GM23338 (cell line): ENCODE results near the gene S1PR3. TPM values are rescaled to one million over a fixed set of nuclear protein-coding genes. Genes with fewer than 3 reads are reported as not detected.
A peak's percentile ranks its signal among the peaks of the same experiment; 100 is the strongest.

Experiments
- ATAC-seq: fragments of 200-7000 bp; cut with Tn5 transposase; 3 replicates; pipeline ENCODE4 v1.9.1; 2020
- DNase-seq: peaks from one replicate; pipeline ENCODE4 v3.0.0-alpha.2; 2015; ENCODE audit warnings: low spot score
- H2AFZ ChIP-seq: fragments of 200-600 bp; sonication (generic); 2 replicates; pipeline ENCODE4 v1.8.0; 2016; ENCODE audit warnings: antibody characterized with exemption, mild to moderate bottlenecking, moderate library complexity
- H3F3A ChIP-seq: fragments of 200-600 bp; sonication (generic); replicated peaks from 2 replicates; pipeline ENCODE4 v1.8.0; 2017; ENCODE audit warnings: antibody characterized with exemption, mixed run types, low read depth
- H3K27ac ChIP-seq: fragments of 200-600 bp; sonication (generic); 2 replicates; pipeline ENCODE4 v1.6.1; 2016; ENCODE audit warnings: low read depth
- H3K27me3 ChIP-seq: fragments of 200-600 bp; sonication (generic); 2 replicates; pipeline ENCODE4 v1.8.0; 2016; ENCODE audit warnings: mild to moderate bottlenecking, mixed run types, moderate library complexity; ENCODE audit not compliant: insufficient read depth
- H3K36me3 ChIP-seq: fragments of 200-600 bp; sonication (generic); 2 replicates; pipeline ENCODE4 v1.8.0; 2016; ENCODE audit warnings: mild to moderate bottlenecking; ENCODE audit not compliant: insufficient read depth
- H3K4me1 ChIP-seq: fragments of 200-600 bp; sonication (generic); 2 replicates; pipeline ENCODE4 v1.8.0; 2016; ENCODE audit warnings: mild to moderate bottlenecking, moderate library complexity; ENCODE audit not compliant: insufficient read depth
- H3K4me2 ChIP-seq: fragments of 200-600 bp; sonication (generic); 2 replicates; pipeline ENCODE4 v1.7.1; 2017; ENCODE audit warnings: mixed run types
- H3K4me3 ChIP-seq: fragments of 200-600 bp; sonication (generic); 2 replicates; pipeline ENCODE4 v1.6.1; 2016; ENCODE audit warnings: mixed run types
- H3K79me2 ChIP-seq: fragments of 200-600 bp; sonication (generic); replicated peaks from 2 replicates; pipeline ENCODE4 v1.8.0; 2017; ENCODE audit warnings: mild to moderate bottlenecking; ENCODE audit not compliant: insufficient read depth
- H3K9me2 ChIP-seq: fragments of 200-600 bp; sonication (generic); 2 replicates; pipeline ENCODE4 v1.8.0; 2017; ENCODE audit not compliant: insufficient read depth
- H4K20me1 ChIP-seq: fragments of 200-600 bp; sonication (generic); replicated peaks from 2 replicates; pipeline ENCODE4 v1.8.0; 2017; ENCODE audit warnings: mild to moderate bottlenecking; ENCODE audit not compliant: insufficient read depth
- H3K27ac Mint-ChIP-seq: 2 replicates; pipeline ENCODE4 v1.8.0; 2020; ENCODE audit warnings: inconsistent platforms, mild to moderate bottlenecking, moderate library complexity, mixed read lengths
- H3K27me3 Mint-ChIP-seq: 3 replicates; pipeline ENCODE4 v1.8.0; 2022; ENCODE audit warnings: low read depth, mild to moderate bottlenecking, moderate library complexity, mixed read lengths, inconsistent platforms; ENCODE audit not compliant: insufficient read depth, poor library complexity
- H3K36me3 Mint-ChIP-seq: 3 replicates; pipeline ENCODE4 v1.8.0; 2021; ENCODE audit warnings: low read depth, mild to moderate bottlenecking, inconsistent platforms, moderate library complexity, mixed read lengths
- H3K4me1 Mint-ChIP-seq: 3 replicates; pipeline ENCODE4 v1.8.0; 2020; ENCODE audit warnings: mild to moderate bottlenecking, inconsistent platforms, mixed read lengths
- H3K4me3 Mint-ChIP-seq: 3 replicates; pipeline ENCODE4 v1.8.0; 2021; ENCODE audit warnings: moderate library complexity, mild to moderate bottlenecking, inconsistent platforms, mixed read lengths
- H3K9me3 Mint-ChIP-seq: 3 replicates; pipeline ENCODE4 v1.8.0; 2020; ENCODE audit warnings: moderate library complexity, mild to moderate bottlenecking, inconsistent platforms, mixed read lengths
- CREB1 ChIP-seq: fragments of 250-450 bp; sonication (Bioruptor Pico); IDR thresholded peaks from 2 replicates; pipeline ENCODE4 v1.5.0; 2020; ENCODE audit warnings: low read depth, mild to moderate bottlenecking, moderate library complexity
- ETS1 ChIP-seq: IDR thresholded peaks from 2 replicates; pipeline ENCODE4 v1.6.1; 2016; ENCODE audit warnings: antibody characterized with exemption
- EZH2 ChIP-seq: fragments of 200-600 bp; sonication (generic); IDR thresholded peaks from one replicate; pipeline ENCODE4 v1.8.0; 2017; ENCODE audit warnings: antibody characterized with exemption, mild to moderate bottlenecking, low read depth; ENCODE audit not compliant: unreplicated experiment
- EZH2phosphoT487 ChIP-seq: fragments of 200-600 bp; sonication (generic); IDR thresholded peaks from one replicate; pipeline ENCODE4 v1.8.1; 2018; ENCODE audit warnings: antibody characterized with exemption; ENCODE audit not compliant: unreplicated experiment
- JUNB ChIP-seq: IDR thresholded peaks from one replicate; pipeline ENCODE4 v1.6.1; 2016; ENCODE audit warnings: antibody characterized with exemption; ENCODE audit not compliant: unreplicated experiment
- NANOG ChIP-seq: IDR thresholded peaks from 2 replicates; pipeline ENCODE4 v1.6.1; 2016; ENCODE audit warnings: antibody characterized with exemption, borderline replicate concordance
- POLR2AphosphoS5 ChIP-seq: IDR thresholded peaks from 2 replicates; pipeline ENCODE4 v1.6.1; 2016; ENCODE audit warnings: antibody characterized with exemption, low read depth
- REST ChIP-seq: IDR thresholded peaks from one replicate; pipeline ENCODE4 v1.6.1; 2018; ENCODE audit warnings: antibody characterized with exemption; ENCODE audit not compliant: unreplicated experiment
- STAT1 ChIP-seq: IDR thresholded peaks from one replicate; pipeline ENCODE4 v1.6.1; 2016; ENCODE audit warnings: antibody characterized with exemption; ENCODE audit not compliant: unreplicated experiment
- ZNF114 ChIP-seq: fragments of 250-450 bp; sonication (Bioruptor Pico); IDR thresholded peaks from 2 replicates; pipeline ENCODE4 v1.5.0; 2020; ENCODE audit warnings: mild to moderate bottlenecking, moderate library complexity
- ZNF331 ChIP-seq: fragments of 250-450 bp; sonication (Bioruptor Pico); IDR thresholded peaks from 2 replicates; pipeline ENCODE4 v1.5.0; 2020; ENCODE audit warnings: low read depth, mild to moderate bottlenecking, moderate library complexity
- ZNF462 ChIP-seq: fragments of 250-450 bp; sonication (Bioruptor Pico); IDR thresholded peaks from 2 replicates; pipeline ENCODE4 v1.5.0; 2020; ENCODE audit warnings: mild to moderate bottlenecking, moderate library complexity
- polyA plus RNA-seq: library from polyadenylated mRNA; unstranded; fragments of >200 nt; fragmentation: Nextera tagmentation; extraction: Ambion mirVana; gene quantifications from 2 replicates; pipeline ENCODE4 v1.2.1, GENCODE V29; 2016
- total RNA-seq: library from RNA; depleted of rRNA; stranded (reverse); fragments of >200 nt; shearing (Covaris generic); gene quantifications from 2 replicates; pipeline ENCODE4 v1.2.3, GENCODE V29; 2014
- TF ChIP-seq, protein P1 (sequence below), 2 experiments: fragments of 200-600 bp in 1 of 2; sonication (generic) in 1 of 2; conservative IDR thresholded peaks; 2 replicates each; pipeline versions ENCODE4 v1.5.1 to v1.6.1; 2016 to 2017; ENCODE audit warnings: antibody characterized with exemption in 2 of 2, low read depth in 2 of 2, mild to moderate bottlenecking in 2 of 2, moderate library complexity in 1 of 2

Gene S1PR3
- total and polyA plus RNA-seq, 2 experiments from 2014 or later: 2.1 to 7.6 TPM

- H4K20me1 ChIP-seq: no peaks in the 10 kb centered on the region
- H3K4me2 ChIP-seq: 0 out of 2 replicates have a peak overlapping the region, but pooled peaks have one; percentile 4
- H3K9me2 ChIP-seq: no peaks in the 10 kb centered on the region
- 0 out of 2 replicates have a peak overlapping the region, but pooled peaks have one; percentile 63 for H2AFZ ChIP-seq
- H3F3A ChIP-seq: no peaks in the 10 kb centered on the region
- H3K79me2 ChIP-seq: no peaks in the 10 kb centered on the region
- no peak overlapping the region for H3K27ac Mint-ChIP-seq
- peaks cover 3% of the 10 kb centered on the region; the same call in 1 of the 3 replicates for H3K9me3 Mint-ChIP-seq
- H3K36me3 Mint-ChIP-seq: no peaks in the 10 kb centered on the region
- H3K36me3 ChIP-seq: no peaks in the 10 kb centered on the region
- peaks cover 8% of the 10 kb centered on the region; the same call in 2 of the 3 replicates for H3K4me1 Mint-ChIP-seq
- DNase-seq (no peak), ATAC-seq (no peak)
- no peak overlapping the region for H3K4me3 ChIP-seq
- peaks cover 6% of the 10 kb centered on the region; the same call in 1 of the 2 replicates for H3K4me1 ChIP-seq
- TF ChIP-seq, protein P1, sequence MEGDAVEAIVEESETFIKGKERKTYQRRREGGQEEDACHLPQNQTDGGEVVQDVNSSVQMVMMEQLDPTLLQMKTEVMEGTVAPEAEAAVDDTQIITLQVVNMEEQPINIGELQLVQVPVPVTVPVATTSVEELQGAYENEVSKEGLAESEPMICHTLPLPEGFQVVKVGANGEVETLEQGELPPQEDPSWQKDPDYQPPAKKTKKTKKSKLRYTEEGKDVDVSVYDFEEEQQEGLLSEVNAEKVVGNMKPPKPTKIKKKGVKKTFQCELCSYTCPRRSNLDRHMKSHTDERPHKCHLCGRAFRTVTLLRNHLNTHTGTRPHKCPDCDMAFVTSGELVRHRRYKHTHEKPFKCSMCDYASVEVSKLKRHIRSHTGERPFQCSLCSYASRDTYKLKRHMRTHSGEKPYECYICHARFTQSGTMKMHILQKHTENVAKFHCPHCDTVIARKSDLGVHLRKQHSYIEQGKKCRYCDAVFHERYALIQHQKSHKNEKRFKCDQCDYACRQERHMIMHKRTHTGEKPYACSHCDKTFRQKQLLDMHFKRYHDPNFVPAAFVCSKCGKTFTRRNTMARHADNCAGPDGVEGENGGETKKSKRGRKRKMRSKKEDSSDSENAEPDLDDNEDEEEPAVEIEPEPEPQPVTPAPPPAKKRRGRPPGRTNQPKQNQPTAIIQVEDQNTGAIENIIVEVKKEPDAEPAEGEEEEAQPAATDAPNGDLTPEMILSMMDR (conservative IDR thresholded peaks at IDR 0.05; ENCODE audit: low read depth in 2 of 2): no peak
- TF ChIP-seq JUNB: no peak
- TF ChIP-seq ETS1: no peak
- TF ChIP-seq NANOG: no peak
- TF ChIP-seq ZNF331: no peak
- TF ChIP-seq ZNF462: no peak
- TF ChIP-seq ZNF114 (CRISPR knock-in tag): no peak
- TF ChIP-seq CREB1 (CRISPR knock-in tag): no peak
- TF ChIP-seq REST: no peak
- no peak for TF ChIP-seq EZH2phosphoT487
- no peak for TF ChIP-seq POLR2AphosphoS5
- TF ChIP-seq EZH2: no peak
- no peak for TF ChIP-seq STAT1
- no peaks in the 10 kb centered on the region for H3K27me3 ChIP-seq
- no peak overlapping the region for H3K27ac ChIP-seq
- H3K4me3 Mint-ChIP-seq: no peak overlapping the region
- peaks cover 8% of the 10 kb centered on the region for H3K27me3 Mint-ChIP-seq
Measured at GRCh38 chr9:88957526-88957925, 33.7 kb upstream of the S1PR3 start.
